Heart right ventricle (tissue), 16 donors: Measurements from ENCODE around the gene ADARB2. TPM values are rescaled to one million over a fixed set of nuclear protein-coding genes. Genes with fewer than 3 reads are reported as not detected.
"Not testable (repeated sequence)": the region's sequence is repeated elsewhere in the genome, so short reads cannot be mapped to it uniquely, and the experiment has no call there.

ENCODE experiments used
- ATAC-seq, 8 donors: fragments of 200-7000 bp; cut with Tn5 transposase; one replicate each; pipeline ENCODE4 v1.9.1; 2020; ENCODE audit warnings: mild to moderate bottlenecking in 8 of 8, moderate library complexity in 8 of 8, moderate number of reproducible peaks in 1 of 8
- DNase-seq, 2 donors: peaks; one replicate each; pipeline ENCODE4 v3.0.0-alpha.2; 2020
- H3K27ac ChIP-seq, 10 donors: fragments of 200-600 bp; sonication (generic) in 2 of 10; one replicate each; pipeline versions ENCODE4 v1.5.0 to v1.8.0; 2020 to 2022; ENCODE audit warnings: mild to moderate bottlenecking in 3 of 10
- H3K27me3 ChIP-seq, 7 donors: fragments of 200-600 bp; one replicate each; pipeline ENCODE4 v1.8.0; 2021 to 2022; ENCODE audit warnings: mild to moderate bottlenecking in 2 of 7
- H3K36me3 ChIP-seq, 9 donors: fragments of 200-600 bp; sonication (generic) in 1 of 9; one replicate each; pipeline versions ENCODE4 v1.5.0 to v1.8.0; 2020 to 2022; ENCODE audit warnings: mild to moderate bottlenecking in 2 of 9
- H3K4me1 ChIP-seq, 9 donors: fragments of 200-600 bp; sonication (generic) in 1 of 9; one replicate each; pipeline versions ENCODE4 v1.5.0 to v1.8.0; 2020 to 2022; ENCODE audit warnings: mild to moderate bottlenecking in 4 of 9
- H3K4me3 ChIP-seq, 10 donors: fragments of 200-600 bp; sonication (generic) in 2 of 10; one replicate each; pipeline versions ENCODE4 v1.5.0 to v1.8.0; 2020 to 2022; ENCODE audit warnings: mild to moderate bottlenecking in 7 of 10, moderate library complexity in 2 of 10
- H3K9me3 ChIP-seq, 11 donors: fragments of 200-600 bp in 10 of 11; sonication (generic) in 2 of 11; one replicate each; pipeline versions ENCODE4 v1.5.0 to v1.8.0; 2013 to 2022; ENCODE audit warnings: mild to moderate bottlenecking in 2 of 11, control low read depth in 1 of 11, moderate library complexity in 1 of 11
- WGBS, 2 donors: extraction: QIAGEN DNeasy Blood & Tissue Kit; methylation state at CpG; one replicate each; pipeline ENCODE4 v1.1.7; 2013; ENCODE audit warnings: inconsistent platforms in 1 of 2; 5-methylcytosine and 5-hydroxymethylcytosine counted together
- intact Hi-C, 10 donors: fragments of 100-400 bp; cut with DNase I; formaldehyde crosslinking; loops; one replicate each; pipeline versions ENCODE4 v1.11.1 to v1.14.2; 2022
- polyA plus RNA-seq, 2 donors: library from polyadenylated mRNA; stranded (reverse); fragments of 200-250 nt; gene quantifications; one replicate each; pipeline ENCODE4 v1.2.3, GENCODE V29; 2013
- total RNA-seq, 10 donors: library from RNA; stranded (reverse); fragmentation: NEBNext Ultra II Directional in 3 of 10; extraction: Animal tissue kit (Norgen Biotek cat#: 25700) in 3 of 10; gene quantifications; one replicate each; pipeline versions ENCODE4 v1.2.1 to v1.2.4, GENCODE V29; 2021 to 2023
- TF ChIP-seq, protein P1 (sequence below), 9 donors: fragments of 200-600 bp; sonication (generic) in 2 of 9; IDR thresholded peaks; one replicate each; pipeline versions ENCODE4 v1.5.0 to v1.8.0; 2021 to 2022; ENCODE audit warnings: antibody characterized with exemption in 9 of 9, mild to moderate bottlenecking in 5 of 9, moderate library complexity in 1 of 9
- donor health status: Arrhythmogenic right ventricular cardiomyopathy.
- donor health status: ischemic (EF 13 %, LVEDD 7.1; RV severe dilation, severe dysfunction).
- donor health status: healthy with polysubstance abuse.
- donor health status: DM: no; HTN: yes; CAD: no.
- donor health status: DM: no; HTN: no; CAD: no.
- donor health status: ischemic (EF 25% LVEDD 6.9; RV normal size, moderate dysfunction).
- donor health status: ischemic (EF 25% LVEDD 5.7; RV mildly dilated, moderate dysfunction).
- donor health status: healthy.
- donor health status: DM: yes; HTN: yes; CAD: no.
- donor health status: Ischemic cardiomyopathy.
- donor health status: ischemic (EF 35%, LVEDD 5.7; RV mildly dilated, moderate dysfunction).
- donor health status: nonischemic (EF 11% LVEDD 7.7; RV severe dilation, severe dysfunction).
- donor health status: DM: yes; HTN: yes; CAD: no.
- donor health status: PGD.
- donor health status: ischemic (EF 29% LVEDD 5.4; RV normal size, mild dysfunction).
- donor health status: nonischemic (EF 23%, LVEDD 6.1; RV moderate dilation, normal function).

Gene ADARB2
- total and polyA plus RNA-seq, 12 donors, result 0.08 to 0.47 (median 0.17) TPM; not detected in 2

DNA sequence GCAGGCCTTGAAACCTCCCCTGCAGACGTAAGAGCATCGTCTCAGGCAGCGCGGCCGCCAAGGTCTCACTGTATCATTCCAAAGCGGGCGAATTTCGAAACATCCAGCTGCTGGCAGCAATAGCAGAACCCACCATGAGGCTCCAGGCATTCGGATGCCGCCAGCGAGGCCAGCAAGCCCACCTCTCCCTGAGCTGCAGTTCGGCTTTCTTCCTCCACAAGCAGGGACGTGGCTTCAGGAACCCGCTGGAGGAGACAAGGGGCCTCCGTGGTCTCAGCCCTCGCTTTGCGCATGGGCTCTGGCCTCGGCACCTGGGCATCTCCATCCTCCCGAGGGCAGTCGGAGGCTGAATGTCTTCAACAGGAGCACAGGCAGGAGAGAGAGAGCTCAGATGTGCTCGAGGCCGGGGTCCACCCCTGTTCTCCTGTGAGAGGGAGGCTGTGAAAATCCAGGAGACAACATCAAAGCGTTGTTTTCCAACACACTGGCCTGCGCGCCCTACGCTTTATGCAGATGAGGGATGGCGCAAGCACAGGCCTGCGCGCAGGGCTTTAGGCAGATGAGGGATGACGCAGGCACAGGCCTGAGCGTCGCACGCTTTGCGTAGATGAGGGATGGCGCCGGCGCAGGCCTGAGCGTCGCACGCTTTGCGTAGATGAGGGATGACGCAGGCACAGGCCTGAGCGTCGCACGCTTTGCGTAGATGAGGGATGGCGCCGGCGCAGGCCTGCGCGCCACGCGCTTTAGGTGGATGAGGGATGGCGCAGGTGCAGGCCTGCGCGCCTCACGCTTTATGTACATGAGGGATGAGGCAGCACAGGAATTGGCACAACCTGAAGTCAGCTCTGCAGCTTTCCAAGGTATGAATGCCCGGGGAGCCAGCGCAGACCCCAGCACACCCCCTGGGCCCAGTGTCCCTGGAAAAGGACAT is 577.9 kb downstream of the ADARB2 start:
- Histone ChIP-seq H3K4me3 (peak overlapping the region in 1 of 10 donors; percentile 42), H3K9me3 (no peaks in the 10 kb centered on the region), H3K27me3 (peaks cover 0 to 15% (median 3%) of the 10 kb centered on the region in 7 donors), H3K4me1 (no peaks in the 10 kb centered on the region), H3K36me3 (no peaks in the 10 kb centered on the region), H3K27ac (peak overlapping the region in 1 of 10 donors; percentile 34)
- 80 to 90% methylated on average over 59 of the region's 59 CpGs for WGBS, 2 donors
- TF ChIP-seq, protein P1, sequence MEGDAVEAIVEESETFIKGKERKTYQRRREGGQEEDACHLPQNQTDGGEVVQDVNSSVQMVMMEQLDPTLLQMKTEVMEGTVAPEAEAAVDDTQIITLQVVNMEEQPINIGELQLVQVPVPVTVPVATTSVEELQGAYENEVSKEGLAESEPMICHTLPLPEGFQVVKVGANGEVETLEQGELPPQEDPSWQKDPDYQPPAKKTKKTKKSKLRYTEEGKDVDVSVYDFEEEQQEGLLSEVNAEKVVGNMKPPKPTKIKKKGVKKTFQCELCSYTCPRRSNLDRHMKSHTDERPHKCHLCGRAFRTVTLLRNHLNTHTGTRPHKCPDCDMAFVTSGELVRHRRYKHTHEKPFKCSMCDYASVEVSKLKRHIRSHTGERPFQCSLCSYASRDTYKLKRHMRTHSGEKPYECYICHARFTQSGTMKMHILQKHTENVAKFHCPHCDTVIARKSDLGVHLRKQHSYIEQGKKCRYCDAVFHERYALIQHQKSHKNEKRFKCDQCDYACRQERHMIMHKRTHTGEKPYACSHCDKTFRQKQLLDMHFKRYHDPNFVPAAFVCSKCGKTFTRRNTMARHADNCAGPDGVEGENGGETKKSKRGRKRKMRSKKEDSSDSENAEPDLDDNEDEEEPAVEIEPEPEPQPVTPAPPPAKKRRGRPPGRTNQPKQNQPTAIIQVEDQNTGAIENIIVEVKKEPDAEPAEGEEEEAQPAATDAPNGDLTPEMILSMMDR (IDR thresholded peaks at IDR 0.05), result no peak
- DNase-seq (no peak), ATAC-seq (peak in 4 of 8 donors; percentile 25 to 92 (median 72))
- intact Hi-C loops, result no loop called here

DNA sequence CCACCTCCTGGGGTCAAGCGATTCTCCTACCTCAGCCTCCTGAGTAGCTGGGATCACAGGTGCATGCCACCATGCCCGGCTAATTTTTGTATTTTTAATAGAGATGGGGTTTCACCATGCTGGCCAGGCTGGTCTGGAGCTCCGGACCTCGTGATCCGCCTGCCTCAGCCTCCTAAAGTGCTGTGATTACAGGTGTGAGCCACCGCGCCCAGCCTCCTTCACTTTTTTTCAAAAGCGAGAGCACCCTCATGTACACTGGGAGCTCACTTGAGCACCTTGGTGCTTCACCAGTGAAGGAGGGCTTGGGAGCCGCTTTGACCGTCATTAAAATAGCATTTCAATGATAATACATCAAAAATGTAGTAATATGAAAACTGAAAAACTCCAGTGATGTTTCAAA is 578.8 kb downstream of the ADARB2 start:
- H3K36me3 ChIP-seq, DNase-seq, intact Hi-C loops, ATAC-seq, H3K4me1 ChIP-seq, H3K9me3 ChIP-seq, H3K27ac ChIP-seq: not testable (repeated sequence)
- WGBS, 2 donors, result 92 to 95% methylated on average over 10 of the region's 10 CpGs
- Histone ChIP-seq H3K27me3 (peaks cover 0 to 15% (median 2%) of the 10 kb centered on the region in 7 donors), H3K4me3 (peak overlapping the region in 1 of 10 donors; percentile 42)

DNA sequence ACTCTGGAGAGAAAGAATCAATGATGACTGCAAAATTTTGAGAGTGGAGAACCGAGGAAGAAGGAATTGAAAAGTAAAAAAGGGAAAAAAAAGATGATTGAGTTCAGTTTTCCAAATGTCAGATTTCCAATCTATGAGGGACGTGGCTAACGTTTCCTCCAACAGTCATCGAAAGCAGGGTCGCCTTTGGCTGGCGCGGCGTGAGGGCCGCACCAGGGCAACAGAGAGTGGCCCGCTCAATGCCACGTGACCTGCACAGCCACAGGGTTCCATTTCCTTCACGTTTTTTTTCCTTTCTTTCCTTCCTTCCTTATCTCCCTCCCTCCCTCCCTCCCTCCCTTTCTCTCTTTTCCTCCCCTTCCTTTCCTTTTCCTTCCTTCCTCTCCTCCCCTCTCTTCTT is 579.3 kb downstream of the ADARB2 start:
- H3K36me3 ChIP-seq, result no peaks in the 10 kb centered on the region
- no peak for ATAC-seq
- no peaks in the 10 kb centered on the region for H3K4me1 ChIP-seq
- WGBS, 2 donors, result 82 to 85% methylated on average over 12 of the region's 12 CpGs
- intact Hi-C loops, result no loop called here
- no peak overlapping the region for H3K4me3 ChIP-seq
- TF ChIP-seq, protein P1 (IDR thresholded peaks at IDR 0.05), result no peak
- H3K9me3 ChIP-seq, result no peaks in the 10 kb centered on the region
- H3K27ac ChIP-seq, result no peak overlapping the region
- H3K27me3 ChIP-seq, result peaks cover 0 to 15% (median 0%) of the 10 kb centered on the region in 7 donors
- DNase-seq, result no peak

DNA sequence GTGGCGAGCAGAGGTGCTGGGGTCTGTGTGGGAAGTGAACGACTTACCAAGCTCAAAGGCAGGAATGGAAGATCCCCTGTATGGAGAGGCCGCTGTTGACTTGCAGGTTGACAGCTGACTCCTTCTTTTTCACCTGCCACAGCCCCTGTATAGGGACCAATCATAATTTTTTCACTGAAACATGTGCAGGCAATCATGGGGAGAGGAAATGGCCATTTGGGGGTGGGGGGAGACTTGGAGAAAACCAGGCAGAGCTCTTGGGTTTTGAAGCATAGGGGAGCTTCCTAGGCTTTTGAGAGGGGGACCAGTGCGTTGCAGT is 579.8 kb downstream of the ADARB2 start:
- Histone ChIP-seq H3K4me3 (no peak overlapping the region), H3K27me3 (peaks cover 0 to 15% (median 0%) of the 10 kb centered on the region in 7 donors), H3K36me3 (no peaks in the 10 kb centered on the region), H3K4me1 (no peaks in the 10 kb centered on the region), H3K9me3 (no peaks in the 10 kb centered on the region), H3K27ac (no peak overlapping the region)
- WGBS, 2 donors, result 82 to 86% methylated on average over 4 of the region's 4 CpGs
- TF ChIP-seq, protein P1 (IDR thresholded peaks at IDR 0.05), result no peak
- intact Hi-C loops, result no loop called here
- DNase-seq (no peak), ATAC-seq (no peak)
